Measurements from ENCODE around the gene PDE7B. TPM values are rescaled to one million over a fixed set of nuclear protein-coding genes. Genes with fewer than 3 reads are reported as not detected.

Gene PDE7B
- polyA plus RNA-seq, 1 of the 3 experiments (the other 2 are of a cell fraction), result 1.9 TPM

DNA sequence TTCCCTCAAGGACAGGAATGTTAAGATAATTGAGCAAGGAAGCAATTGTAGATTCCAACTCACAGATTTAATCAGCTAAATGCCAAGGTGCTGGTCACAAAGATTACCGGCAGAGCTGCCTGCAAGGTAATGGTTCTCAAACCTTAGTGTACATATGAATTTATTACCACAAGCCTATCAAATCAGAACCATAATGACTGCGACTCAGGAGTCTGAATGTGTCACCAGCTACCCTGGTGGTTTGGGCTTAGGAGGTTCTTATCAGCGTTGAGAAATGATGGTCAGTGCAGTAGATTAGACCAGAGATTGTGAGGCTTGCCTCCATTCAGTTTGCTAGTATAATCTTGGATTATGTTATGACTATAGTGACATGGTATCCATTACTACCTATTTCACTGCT is 319.7 kb downstream of the PDE7B start:
- Histone ChIP-seq H3K4me1 (ENCODE audit: control insufficient read depth in 1 of 2, insufficient read depth in 2 of 2, low read depth in 1 of 2, low read length in 1 of 2) (peaks cover 0 to 10% of the 10 kb centered on the region in 2 experiments; a peak in 2 of 4 replicates), H3K9ac (no peak overlapping the region), H4K20me1 (ENCODE audit: insufficient read depth) (no peaks in the 10 kb centered on the region), H3K9me3 (no peaks in the 10 kb centered on the region), H3K27me3 (ENCODE audit: insufficient read depth) (no peaks in the 10 kb centered on the region), H3K4me2 (no peak overlapping the region), H3K9me2 (no peaks in the 10 kb centered on the region), H3K36me3 (replicated peaks in 1 of 2; ENCODE audit: control insufficient read depth in 1 of 2, insufficient read depth in 2 of 2, low read length in 1 of 2) (peaks cover 0 to 6% of the 10 kb centered on the region in 2 experiments), H3K4me3 (ENCODE audit: low read depth in 2 of 2, low read length in 1 of 2) (no peak overlapping the region), H3F3A (replicated peaks; ENCODE audit: insufficient read depth) (peaks cover 4% of the 10 kb centered on the region), H3K79me2 (ENCODE audit: insufficient read depth) (no peaks in the 10 kb centered on the region), H3K27ac (ENCODE audit: low read depth in 2 of 2, low read length in 1 of 2) (no peak overlapping the region), H2AFZ (ENCODE audit: low read depth) (no peak overlapping the region)
- TF ChIP-seq, protein P1, sequence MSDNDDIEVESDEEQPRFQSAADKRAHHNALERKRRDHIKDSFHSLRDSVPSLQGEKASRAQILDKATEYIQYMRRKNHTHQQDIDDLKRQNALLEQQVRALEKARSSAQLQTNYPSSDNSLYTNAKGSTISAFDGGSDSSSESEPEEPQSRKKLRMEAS (IDR thresholded peaks at IDR 0.05; ENCODE audit: low read depth), result no peak
- TF ChIP-seq FOXJ3 (CRISPR knock-in tag; IDR thresholded peaks at IDR 0.05) (no peak), CHD2 (IDR thresholded peaks at IDR 0.05; ENCODE audit: low read length, partially characterized antibody) (no peak), YY1 (IDR thresholded peaks at IDR 0.05; ENCODE audit: low read depth) (no peak), NFIC (IDR thresholded peaks at IDR 0.05; ENCODE audit: borderline replicate concordance) (no peak), EP300 (IDR thresholded peaks at IDR 0.05; ENCODE audit: borderline replicate concordance in 1 of 2, low read depth in 1 of 2, low read length in 1 of 2) (no peak), RCOR1 (IDR thresholded peaks at IDR 0.05; ENCODE audit: low read length) (no peak), EZH2phosphoT487 (IDR thresholded peaks at IDR 0.05; ENCODE audit: borderline replicate concordance, low read depth) (no peak), FOSL2 (IDR thresholded peaks at IDR 0.05; ENCODE audit: borderline replicate concordance, low read depth) (no peak), SMC3 (IDR thresholded peaks at IDR 0.05; ENCODE audit: low read depth, low read length) (no peak), TAF1 (IDR thresholded peaks at IDR 0.05; ENCODE audit: borderline replicate concordance, low read depth, low read length) (no peak)
- TF ChIP-seq, protein P2, sequence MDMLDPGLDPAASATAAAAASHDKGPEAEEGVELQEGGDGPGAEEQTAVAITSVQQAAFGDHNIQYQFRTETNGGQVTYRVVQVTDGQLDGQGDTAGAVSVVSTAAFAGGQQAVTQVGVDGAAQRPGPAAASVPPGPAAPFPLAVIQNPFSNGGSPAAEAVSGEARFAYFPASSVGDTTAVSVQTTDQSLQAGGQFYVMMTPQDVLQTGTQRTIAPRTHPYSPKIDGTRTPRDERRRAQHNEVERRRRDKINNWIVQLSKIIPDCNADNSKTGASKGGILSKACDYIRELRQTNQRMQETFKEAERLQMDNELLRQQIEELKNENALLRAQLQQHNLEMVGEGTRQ (IDR thresholded peaks at IDR 0.05; ENCODE audit: borderline replicate concordance, low read depth, low read length), result no peak
- TF ChIP-seq, protein P3, sequence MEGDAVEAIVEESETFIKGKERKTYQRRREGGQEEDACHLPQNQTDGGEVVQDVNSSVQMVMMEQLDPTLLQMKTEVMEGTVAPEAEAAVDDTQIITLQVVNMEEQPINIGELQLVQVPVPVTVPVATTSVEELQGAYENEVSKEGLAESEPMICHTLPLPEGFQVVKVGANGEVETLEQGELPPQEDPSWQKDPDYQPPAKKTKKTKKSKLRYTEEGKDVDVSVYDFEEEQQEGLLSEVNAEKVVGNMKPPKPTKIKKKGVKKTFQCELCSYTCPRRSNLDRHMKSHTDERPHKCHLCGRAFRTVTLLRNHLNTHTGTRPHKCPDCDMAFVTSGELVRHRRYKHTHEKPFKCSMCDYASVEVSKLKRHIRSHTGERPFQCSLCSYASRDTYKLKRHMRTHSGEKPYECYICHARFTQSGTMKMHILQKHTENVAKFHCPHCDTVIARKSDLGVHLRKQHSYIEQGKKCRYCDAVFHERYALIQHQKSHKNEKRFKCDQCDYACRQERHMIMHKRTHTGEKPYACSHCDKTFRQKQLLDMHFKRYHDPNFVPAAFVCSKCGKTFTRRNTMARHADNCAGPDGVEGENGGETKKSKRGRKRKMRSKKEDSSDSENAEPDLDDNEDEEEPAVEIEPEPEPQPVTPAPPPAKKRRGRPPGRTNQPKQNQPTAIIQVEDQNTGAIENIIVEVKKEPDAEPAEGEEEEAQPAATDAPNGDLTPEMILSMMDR (IDR thresholded peaks at IDR 0.05), result no peak
- DNase-seq, result no peak
- ChIA-PET POLR2A (no interaction called here), CTCF (interaction anchor here (0.7 kb wide), 1 partner anchor 17 kb away, joined by 3 read pairs; no protein-coding TSS in a partner anchor)
- 100% methylated on average over 3 of the region's 3 CpGs for WGBS (ENCODE audit: low lambda C conversion rate)

Measured in SK-N-SH (cell line).